Progenitor cell of endocrine pancreas (in vitro differentiated cells): Measurements from ENCODE around the gene APOC4. TPM values are rescaled to one million over a fixed set of nuclear protein-coding genes. Genes with fewer than 3 reads are reported as not detected.
A peak's percentile ranks its signal among the peaks of the same experiment; 100 is the strongest.

Source experiments
- DNase-seq: peaks from one replicate; pipeline ENCODE4 v3.0.0; 2021; ENCODE audit warnings: low spot score; ENCODE audit not compliant: unreplicated experiment
- H3K27ac Mint-ChIP-seq: 2 replicates; pipeline ENCODE4 v1.8.0; 2021; ENCODE audit warnings: mild to moderate bottlenecking, moderate library complexity, mixed read lengths
- H3K27me3 Mint-ChIP-seq: 2 replicates; pipeline ENCODE4 v1.8.0; 2021; ENCODE audit warnings: mixed read lengths
- H3K36me3 Mint-ChIP-seq: 2 replicates; pipeline ENCODE4 v1.8.0; 2022; ENCODE audit warnings: mixed read lengths; ENCODE audit not compliant: insufficient read depth
- H3K4me1 Mint-ChIP-seq: 2 replicates; pipeline ENCODE4 v1.8.0; 2021; ENCODE audit warnings: low read depth, mixed read lengths
- H3K4me3 Mint-ChIP-seq: 2 replicates; pipeline ENCODE4 v1.8.0; 2021; ENCODE audit warnings: low read depth, mild to moderate bottlenecking, moderate library complexity, mixed read lengths
- H3K9me3 Mint-ChIP-seq: 2 replicates; pipeline ENCODE4 v1.8.0; 2021; ENCODE audit warnings: low read depth, mixed read lengths
- CTCF ChIP-seq: fragments of 200-600 bp; sonication (generic); IDR thresholded peaks from one replicate; pipeline ENCODE4 v1.5.0; 2021; ENCODE audit warnings: antibody characterized with exemption, mild to moderate bottlenecking; ENCODE audit not compliant: unreplicated experiment
- total RNA-seq: library from RNA; stranded (reverse); gene quantifications from 2 replicates; pipeline ENCODE4 v1.2.1, GENCODE V29; 2021

Gene APOC4
- total RNA-seq, 1 donor from 2014 or later = not detected

DNA sequence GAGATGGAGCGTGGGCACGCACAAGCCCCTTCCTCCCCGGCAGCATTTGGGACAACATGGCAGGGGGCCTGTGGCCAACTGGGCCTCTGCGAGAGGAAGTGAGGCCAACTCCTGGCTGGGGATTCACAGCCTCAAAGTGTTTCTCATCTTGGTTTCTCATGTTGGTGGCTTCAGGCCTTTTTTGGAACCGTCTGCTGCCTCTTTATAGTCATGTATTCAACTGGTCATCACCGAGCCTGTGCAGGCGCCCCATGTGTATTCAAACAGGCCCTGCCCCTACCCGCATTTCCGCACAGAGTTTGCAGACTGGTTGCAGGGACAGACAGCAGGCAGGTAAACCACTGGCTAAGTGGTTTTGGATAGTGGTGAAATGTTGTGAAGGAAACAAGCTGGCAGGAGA, 42.0 kb downstream of the APOC4 start:
- Mint-ChIP-seq H3K27me3 (no peaks in the 10 kb centered on the region), H3K9me3 (no peaks in the 10 kb centered on the region), H3K36me3 (peaks cover 8% of the 10 kb centered on the region), H3K4me1 (no peaks in the 10 kb centered on the region), H3K27ac (no peak overlapping the region), H3K4me3 (no peak overlapping the region)
- no peak for TF ChIP-seq CTCF
- DNase-seq = no peak

DNA sequence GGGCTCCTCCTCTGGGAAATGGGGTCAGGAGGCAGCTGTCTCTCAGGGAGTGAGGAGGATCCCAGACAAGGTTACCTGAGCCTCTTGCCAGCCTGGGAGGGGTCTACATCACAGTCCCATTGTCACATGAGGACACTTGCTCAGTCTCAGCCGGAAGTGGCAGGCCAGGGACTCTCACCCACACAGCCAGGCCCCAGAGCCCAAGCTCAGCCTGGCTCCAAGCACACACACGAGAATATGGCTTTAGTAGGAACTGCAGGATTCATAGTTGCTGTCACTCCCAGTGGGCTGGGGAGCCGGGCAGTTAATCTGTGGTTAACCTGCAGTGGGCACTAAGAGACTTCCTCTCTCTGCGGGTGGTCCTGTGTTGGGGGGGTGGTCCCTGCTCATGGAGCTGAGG, 43.4 kb downstream of the APOC4 start:
- Mint-ChIP-seq H3K36me3 (peaks cover 8% of the 10 kb centered on the region), H3K4me3 (no peak overlapping the region), H3K9me3 (no peaks in the 10 kb centered on the region), H3K27ac (no peak overlapping the region), H3K4me1 (no peaks in the 10 kb centered on the region), H3K27me3 (no peaks in the 10 kb centered on the region)
- no peak for DNase-seq
- TF ChIP-seq CTCF = no peak

GRCh38 chr19:44986389-44986788, 44.4 kb downstream of the APOC4 start:
- Mint-ChIP-seq H3K4me3 (no peak overlapping the region), H3K4me1 (no peaks in the 10 kb centered on the region), H3K36me3 (peaks cover 8% of the 10 kb centered on the region), H3K27ac (peak overlapping the region; percentile 41), H3K27me3 (no peaks in the 10 kb centered on the region), H3K9me3 (no peaks in the 10 kb centered on the region)
- no peak for TF ChIP-seq CTCF
- DNase-seq = no peak

DNA sequence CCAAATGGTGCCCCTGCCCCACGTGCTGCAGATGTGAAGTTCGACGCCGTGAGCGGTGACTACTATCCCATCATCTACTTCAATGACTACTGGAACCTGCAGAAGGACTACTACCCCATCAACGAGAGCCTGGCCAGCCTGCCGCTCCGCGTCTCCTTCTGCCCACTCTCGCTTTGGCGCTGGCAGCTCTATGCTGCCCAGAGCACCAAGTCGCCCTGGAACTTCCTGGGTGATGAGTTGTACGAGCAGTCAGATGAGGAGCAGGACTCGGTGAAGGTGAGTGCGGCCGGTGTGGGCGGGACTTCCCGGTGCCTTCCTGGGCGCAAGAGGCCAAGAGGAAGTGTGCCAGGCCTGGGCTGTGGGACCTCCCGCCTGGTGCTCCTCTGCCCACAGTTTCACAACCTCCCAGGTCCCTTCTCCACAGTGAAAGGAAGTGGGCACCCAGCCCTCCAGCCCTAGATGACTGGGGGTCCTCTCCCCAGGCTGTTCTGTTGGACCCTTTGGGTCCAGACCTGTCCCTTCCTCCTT, 45.2 kb downstream of the APOC4 start:
- Mint-ChIP-seq H3K9me3 (no peaks in the 10 kb centered on the region), H3K27me3 (no peaks in the 10 kb centered on the region), H3K27ac (no peak overlapping the region), H3K4me3 (no peak overlapping the region), H3K4me1 (no peaks in the 10 kb centered on the region), H3K36me3 (peaks cover 8% of the 10 kb centered on the region)
- no peak for TF ChIP-seq CTCF
- no peak for DNase-seq

GRCh38 chr19:44988273-44988672, 46.2 kb downstream of the APOC4 start:
- DNase-seq = no peak
- no peaks in the 10 kb centered on the region for H3K4me1 Mint-ChIP-seq
- no peaks in the 10 kb centered on the region for H3K27me3 Mint-ChIP-seq
- TF ChIP-seq CTCF = no peak
- H3K4me3 Mint-ChIP-seq = no peak overlapping the region
- H3K9me3 Mint-ChIP-seq = no peaks in the 10 kb centered on the region
- H3K27ac Mint-ChIP-seq = no peak overlapping the region
- peaks cover 8% of the 10 kb centered on the region for H3K36me3 Mint-ChIP-seq
